ENCODE results near the gene SLC35C1.

The SLC35C1 gene

GRCh38 chr11:45779602-45780001 is 25.3 kb upstream of the SLC35C1 start:
- H3K4me3 ChIP-seq (ENCODE audit: low read length), result no peak overlapping the region
- TF ChIP-seq CTCF (conservative IDR thresholded peaks at IDR 0.05; ENCODE audit: low read depth, low read length), result no peak
- DNase-seq (ENCODE audit: low read depth), result no peak

- no peak overlapping the region for H3K4me3 ChIP-seq (ENCODE audit: low read length)
- peak; percentile 52 for DNase-seq (ENCODE audit: low read depth)
- TF ChIP-seq CTCF (conservative IDR thresholded peaks at IDR 0.05; ENCODE audit: low read depth, low read length), result no peak
Measured at GRCh38 chr11:45786272-45786671, 18.7 kb upstream of the SLC35C1 start.

GRCh38 chr11:45788887-45789286 is 16.1 kb upstream of the SLC35C1 start:
- no peak for TF ChIP-seq CTCF (conservative IDR thresholded peaks at IDR 0.05; ENCODE audit: low read depth, low read length)
- H3K4me3 ChIP-seq (ENCODE audit: low read length), result no peak overlapping the region
- DNase-seq (ENCODE audit: low read depth), result no peak

- no peak for DNase-seq (ENCODE audit: low read depth)
- no peak overlapping the region for H3K4me3 ChIP-seq (ENCODE audit: low read length)
- TF ChIP-seq CTCF (conservative IDR thresholded peaks at IDR 0.05; ENCODE audit: low read depth, low read length), result no peak
Measured at GRCh38 chr11:45791524-45791923, 13.4 kb upstream of the SLC35C1 start.

- H3K4me3 ChIP-seq (ENCODE audit: low read length), result no peak overlapping the region
- no peak for TF ChIP-seq CTCF (conservative IDR thresholded peaks at IDR 0.05; ENCODE audit: low read depth, low read length)
- DNase-seq (ENCODE audit: low read depth), result no peak
Measured at GRCh38 chr11:45794169-45794568, 10.8 kb upstream of the SLC35C1 start.

GRCh38 chr11:45795379-45795778 is 9.6 kb upstream of the SLC35C1 start:
- no peak for DNase-seq (ENCODE audit: low read depth)
- TF ChIP-seq CTCF (conservative IDR thresholded peaks at IDR 0.05; ENCODE audit: low read depth, low read length), result no peak
- no peak overlapping the region for H3K4me3 ChIP-seq (ENCODE audit: low read length)

GRCh38 chr11:45796461-45796861 is 8.5 kb upstream of the SLC35C1 start:
- no peak for DNase-seq (ENCODE audit: low read depth)
- TF ChIP-seq CTCF (conservative IDR thresholded peaks at IDR 0.05; ENCODE audit: low read depth, low read length), result no peak
- no peak overlapping the region for H3K4me3 ChIP-seq (ENCODE audit: low read length)
